Endothelial cell of umbilical vein (primary cell): ENCODE results near the gene KIR3DL3.
"Not testable (repeated sequence)": the region's sequence is repeated elsewhere in the genome, so short reads cannot be mapped to it uniquely, and the experiment has no call there.

Experiments
- CTCF ChIP-seq, 2 donors: IDR thresholded peaks; 1 replicate in 1 of 2; 2 replicates in 1 of 2; pipeline ENCODE4 v1.5.1; 2011; ENCODE audit warnings: low read length in 2 of 2, mild to moderate bottlenecking in 2 of 2, moderate library complexity in 2 of 2, control low read depth in 1 of 2, inconsistent platforms in 1 of 2, low read depth in 1 of 2; ENCODE audit not compliant: insufficient read depth in 1 of 2; ENCODE audit errors: extremely low read depth in 1 of 2
- EZH2 ChIP-seq: IDR thresholded peaks from 2 replicates; pipeline ENCODE4 v1.6.1; 2012; ENCODE audit warnings: borderline replicate concordance, low read depth, mild to moderate bottlenecking, moderate library complexity, low read length, inconsistent platforms; ENCODE audit not compliant: severe bottlenecking
- FOS ChIP-seq: IDR thresholded peaks from 2 replicates; pipeline ENCODE4 v1.6.1; 2011; ENCODE audit warnings: mild to moderate bottlenecking, low read length, moderate library complexity, borderline replicate concordance; ENCODE audit not compliant: insufficient read depth
- GATA2 ChIP-seq: IDR thresholded peaks from 2 replicates; pipeline ENCODE4 v1.7.0; 2011; ENCODE audit warnings: low read depth, mild to moderate bottlenecking, moderate library complexity, mixed read lengths, low read length; ENCODE audit not compliant: insufficient read length, insufficient read depth

GRCh38 chr19:54764219-54764618 lies 40.0 kb downstream of the KIR3DL3 start:
- TF ChIP-seq FOS; CTCF (IDR thresholded peaks at IDR 0.05; ENCODE audit: extremely low read depth in 1 of 2, insufficient read depth in 1 of 2, low read depth in 1 of 2, low read length in 2 of 2); EZH2; GATA2: not testable (repeated sequence)
